Adipose tissue (tissue), 3 donors: ENCODE measurements around the gene CKMT1A. TPM values are rescaled to one million over a fixed set of nuclear protein-coding genes. Genes with fewer than 3 reads are reported as not detected.

Source experiments
- H3K27ac ChIP-seq: one replicate; pipeline ENCODE4 v1.5.1; 2013; ENCODE audit warnings: low read depth, low read length
- WGBS, 3 donors: extraction: QIAGEN DNeasy Blood & Tissue Kit; methylation state at CpG; one replicate each; pipeline ENCODE4 v1.1.7; 2013; 5-methylcytosine and 5-hydroxymethylcytosine counted together
- polyA plus RNA-seq, 3 donors: library from polyadenylated mRNA; stranded (reverse); fragments of 200-250 nt; gene quantifications; one replicate each; pipeline ENCODE4 v1.2.3, GENCODE V29; 2013
- donor health status: healthy with polysubstance abuse.
- donor health status: Bipolar disorder and iron deficiency.
- donor health status: healthy.

Gene CKMT1A
- polyA plus RNA-seq, 3 donors = 1.6 to 5.8 (median 3.6) TPM

- peak within 1 kb of the TSS; percentile 38 for H3K27ac ChIP-seq
- 0 to 2% (median 1%) methylated on average over 68 to 84 of the region's 84 CpGs for WGBS, 3 donors
These were observed 52.7 kb downstream of the CKMT1A start, which contains the start of gene PDIA3 for GRCh38 chr15:43746245-43746902. Gene PDIA3, plus strand, starts transcription at chr15:43746438. Its CDS starts 102 bp downstream, at chr15:43746540.

- 0 to 1% (median 0%) methylated on average over 12 of the region's 12 CpGs for WGBS, 3 donors
- H3K27ac ChIP-seq = peak overlapping the region; percentile 38
These were observed 53.2 kb downstream of the CKMT1A start for GRCh38 chr15:43746903-43747309.

- H3K27ac ChIP-seq = no peak overlapping the region
- WGBS, 3 donors = 28 to 49% (median 41%) methylated on average over 3 of the region's 3 CpGs
These were observed 54.7 kb downstream of the CKMT1A start for GRCh38 chr15:43748376-43748775.

Other genes starting within 250 kb of the CKMT1A start
- 1 to 10 TPM; 5.2 to 8.6 (median 5.5) TPM for gene TP53BP1, start 200.7 kb upstream of the CKMT1A start, polyA plus RNA-seq
- gene MAP1A, start 176.3 kb upstream of the CKMT1A start, polyA plus RNA-seq = 1 to 10 TPM in 1 of 3 donors, under 1 TPM in 2; 0.45 to 5.4 (median 1.00) TPM
- gene PPIP5K1, start 103.7 kb upstream of the CKMT1A start, polyA plus RNA-seq = 1 to 10 TPM; 6.1 to 9.0 (median 8.3) TPM
- gene CKMT1B, start 99.8 kb upstream of the CKMT1A start, polyA plus RNA-seq = 10 to 100 TPM in 1 of 3 donors, 1 to 10 TPM in 2; 2.4 to 10.0 (median 5.2) TPM
- under 1 TPM in 2 of 3 donors, not detected in 1; 0.19 to 0.21 TPM for gene STRC, start 75.1 kb upstream of the CKMT1A start, polyA plus RNA-seq
- 1 to 10 TPM; 1.0 to 2.1 (median 1.6) TPM for gene CATSPER2, start 45.0 kb upstream of the CKMT1A start, polyA plus RNA-seq
- 100 to 1,000 TPM; 103 to 141 (median 117) TPM for gene PDIA3, start 52.6 kb downstream of the CKMT1A start, polyA plus RNA-seq
- gene ELL3, start 83.1 kb downstream of the CKMT1A start, polyA plus RNA-seq = 1 to 10 TPM in 2 of 3 donors, under 1 TPM in 1; 0.90 to 4.5 (median 1.2) TPM
- 1,000 to 10,000 TPM; 1,192 to 2,361 (median 1,574) TPM for gene SERF2, start 98.5 kb downstream of the CKMT1A start, polyA plus RNA-seq
- under 1 TPM; 0.44 to 0.79 (median 0.46) TPM for gene SERINC4, start 106.4 kb downstream of the CKMT1A start, polyA plus RNA-seq
- gene HYPK, start 106.7 kb downstream of the CKMT1A start, polyA plus RNA-seq = 10 to 100 TPM in 2 of 3 donors, 1 to 10 TPM in 1; 9.9 to 30.6 (median 12.3) TPM
- gene MFAP1, start 130.8 kb downstream of the CKMT1A start, polyA plus RNA-seq = 10 to 100 TPM; 11.2 to 18.1 (median 14.9) TPM
- 1 to 10 TPM; 1.6 to 2.7 (median 1.6) TPM for gene WDR76, start 133.1 kb downstream of the CKMT1A start, polyA plus RNA-seq